WTC11 (cell line): ENCODE measurements around the gene SHROOM1. TPM values are rescaled to one million over a fixed set of nuclear protein-coding genes. Genes with fewer than 3 reads are reported as not detected.

Experiments
- ATAC-seq: fragments of 200-7000 bp; cut with Tn5 transposase; 2 replicates; pipeline ENCODE4 v1.10.0; 2021; ENCODE audit warnings: mild to moderate bottlenecking, moderate library complexity
- CTCF ChIA-PET: fragments of 300-600 bp; sonication (Branson Sonifier 250); formaldehyde crosslinking; loops from one replicate; lab custom pipeline; 2021; ENCODE audit warnings: antibody characterized with exemption; lab: Charles Lee
- POLR2A ChIA-PET: fragments of 350-600 bp; sonication (Branson Sonifier 250); formaldehyde crosslinking; loops from one replicate; lab custom pipeline; 2021; ENCODE audit warnings: antibody characterized with exemption; lab: Charles Lee
- DNase-seq: peaks from one replicate; pipeline ENCODE4 v3.0.0; 2021; ENCODE audit warnings: low spot score
- H3K27ac Mint-ChIP-seq: 2 replicates; pipeline ENCODE4 v1.8.0; 2021; ENCODE audit warnings: mixed read lengths
- H3K27me3 Mint-ChIP-seq: 2 replicates; pipeline ENCODE4 v1.8.0; 2021; ENCODE audit warnings: low read depth, mild to moderate bottlenecking, moderate library complexity, mixed read lengths
- H3K36me3 Mint-ChIP-seq: 2 replicates; pipeline ENCODE4 v1.8.0; 2021; ENCODE audit warnings: mixed read lengths
- H3K4me1 Mint-ChIP-seq: 2 replicates; pipeline ENCODE4 v1.8.0; 2022; ENCODE audit warnings: mixed read lengths
- H3K4me3 Mint-ChIP-seq: 2 replicates; pipeline ENCODE4 v1.8.0; 2021; ENCODE audit warnings: mild to moderate bottlenecking, moderate library complexity, mixed read lengths
- H3K9me3 Mint-ChIP-seq: 2 replicates; pipeline ENCODE4 v1.8.0; 2021; ENCODE audit warnings: mixed read lengths
- AR ChIP-seq: fragments of 250-450 bp; sonication (Bioruptor Pico); IDR thresholded peaks from 2 replicates; pipeline ENCODE4 v1.9.0; 2021; ENCODE audit warnings: mild to moderate bottlenecking
- CDX4 ChIP-seq: fragments of 250-450 bp; sonication (Bioruptor Pico); IDR thresholded peaks from 2 replicates; pipeline ENCODE4 v1.9.0; 2021; ENCODE audit warnings: moderate library complexity, mild to moderate bottlenecking, inconsistent platforms, borderline replicate concordance
- ETV6 ChIP-seq: sonication (generic); formaldehyde crosslinking; IDR thresholded peaks from 2 replicates; pipeline ENCODE4 v1.8.1; 2022; ENCODE audit warnings: mild to moderate bottlenecking, missing genetic modification reagents
- FOXK1 ChIP-seq: sonication (generic); formaldehyde crosslinking; IDR thresholded peaks from 2 replicates; pipeline ENCODE4 v1.8.0; 2022; ENCODE audit warnings: mild to moderate bottlenecking, moderate library complexity, missing genetic modification reagents
- FOXP4 ChIP-seq: sonication (generic); formaldehyde crosslinking; IDR thresholded peaks from 2 replicates; pipeline ENCODE4 v1.8.0; 2022; ENCODE audit warnings: mild to moderate bottlenecking, missing genetic modification reagents
- HMGA2 ChIP-seq: fragments of 250-450 bp; sonication (Bioruptor Pico); IDR thresholded peaks from 2 replicates; pipeline ENCODE4 v1.4.0; 2021; ENCODE audit warnings: mild to moderate bottlenecking, moderate library complexity
- JAZF1 ChIP-seq: fragments of 250-450 bp; sonication (Bioruptor Pico); IDR thresholded peaks from 2 replicates; pipeline ENCODE4 v1.9.0; 2021; ENCODE audit warnings: moderate library complexity, mild to moderate bottlenecking, inconsistent platforms
- MLX ChIP-seq: sonication (generic); formaldehyde crosslinking; IDR thresholded peaks from 2 replicates; pipeline ENCODE4 v1.8.1; 2023; ENCODE audit warnings: mild to moderate bottlenecking, missing genetic modification reagents, moderate library complexity
- MXD4 ChIP-seq: fragments of 250-450 bp; sonication (Bioruptor Pico); IDR thresholded peaks from 2 replicates; pipeline ENCODE4 v1.8.0; 2021; ENCODE audit warnings: mild to moderate bottlenecking, moderate library complexity, borderline replicate concordance
- NFATC4 ChIP-seq: fragments of 250-450 bp; sonication (Bioruptor Pico); IDR thresholded peaks from 2 replicates; pipeline ENCODE4 v1.9.0; 2021; ENCODE audit warnings: mild to moderate bottlenecking
- NR3C1 ChIP-seq: sonication (generic); formaldehyde crosslinking; conservative IDR thresholded peaks from 2 replicates; pipeline ENCODE4 v1.8.1; 2023; ENCODE audit warnings: low read depth, mild to moderate bottlenecking, missing genetic modification reagents
- SOX15 ChIP-seq: fragments of 250-450 bp; sonication (Bioruptor Pico); IDR thresholded peaks from 2 replicates; pipeline ENCODE4 v1.9.0; 2021; ENCODE audit warnings: mild to moderate bottlenecking
- TEAD4 ChIP-seq: sonication (generic); formaldehyde crosslinking; IDR thresholded peaks from 2 replicates; pipeline ENCODE4 v1.8.0; 2022; ENCODE audit warnings: mild to moderate bottlenecking, missing genetic modification reagents
- ZMAT4 ChIP-seq: fragments of 250-450 bp; sonication (Bioruptor Pico); IDR thresholded peaks from 2 replicates; pipeline ENCODE4 v1.9.0; 2021; ENCODE audit warnings: mild to moderate bottlenecking
- ZNF219 ChIP-seq: sonication (generic); formaldehyde crosslinking; IDR thresholded peaks from 2 replicates; pipeline ENCODE4 v1.8.0; 2023; ENCODE audit warnings: missing genetic modification reagents, mild to moderate bottlenecking, borderline replicate concordance
- ZNF263 ChIP-seq: sonication (generic); formaldehyde crosslinking; IDR thresholded peaks from 2 replicates; pipeline ENCODE4 v1.8.1; 2022; ENCODE audit warnings: low read depth, mild to moderate bottlenecking, moderate library complexity, missing genetic modification reagents
- ZNF281 ChIP-seq: sonication (generic); formaldehyde crosslinking; IDR thresholded peaks from 2 replicates; pipeline ENCODE4 v1.8.0; 2023; ENCODE audit warnings: mild to moderate bottlenecking, missing genetic modification reagents
- ZNF317 ChIP-seq: sonication (generic); formaldehyde crosslinking; IDR thresholded peaks from 2 replicates; pipeline ENCODE4 v1.8.1; 2023; ENCODE audit warnings: low read depth, mild to moderate bottlenecking, moderate library complexity, missing genetic modification reagents, borderline replicate concordance
- ZNF416 ChIP-seq: fragments of 250-450 bp; sonication (Bioruptor Pico); IDR thresholded peaks from 2 replicates; pipeline ENCODE4 v1.9.0; 2021; ENCODE audit warnings: mild to moderate bottlenecking, inconsistent platforms
- ZNF671 ChIP-seq: fragments of 250-450 bp; sonication (Bioruptor Pico); IDR thresholded peaks from 2 replicates; pipeline ENCODE4 v1.8.0; 2021; ENCODE audit warnings: mild to moderate bottlenecking
- ZSCAN18 ChIP-seq: fragments of 250-450 bp; sonication (Bioruptor Pico); IDR thresholded peaks from 2 replicates; pipeline ENCODE4 v2.1.2; 2022; ENCODE audit warnings: mild to moderate bottlenecking, moderate library complexity
- total RNA-seq: library from RNA; stranded (reverse); gene quantifications from 3 replicates; pipeline ENCODE4 v1.2.3, GENCODE V29; 2021

The SHROOM1 gene
- total RNA-seq, 1 experiment from 2014 or later, result 8.1 TPM

- peaks cover 82% of the 10 kb centered on the region for H3K27me3 Mint-ChIP-seq
- CTCF ChIA-PET, result interaction anchor here (0.5 to 4.3 kb wide), 7 partner anchors 9 to 151 kb away, joined by 3 to 40 read pairs (median 5); partner anchors contain the start of genes CCNI2 and SOWAHA
Measured at GRCh38 chr5:132827943-132828673, 2.3 kb downstream of the SHROOM1 start.

GRCh38 chr5:132826424-132827082, 3.9 kb downstream of the SHROOM1 start:
- Mint-ChIP-seq H3K27me3 (peaks cover 74% of the 10 kb centered on the region), H3K4me1 (peaks cover 18% of the 10 kb centered on the region), H3K36me3 (no peaks in the 10 kb centered on the region), H3K27ac (no peak overlapping the region), H3K9me3 (no peaks in the 10 kb centered on the region), H3K4me3 (peak overlapping the region; percentile 52)
- DNase-seq (no peak), ATAC-seq (no peak)
- ChIA-PET POLR2A (interaction anchor here (0.6 to 1.6 kb wide), 4 partner anchors 14 to 57 kb away, joined by 3 to 13 read pairs (median 3); partner anchors contain the start of genes GDF9, SOWAHA and UQCRQ), CTCF (interaction anchor here (0.7 to 3.7 kb wide), 12 partner anchors 9 to 300 kb away, joined by 3 to 26 read pairs (median 4); partner anchors contain the start of genes CCNI2, GDF9, SOWAHA and UQCRQ)
- TF ChIP-seq MLX (no peak), ZNF671 (CRISPR knock-in tag) (no peak), ZNF263 (CRISPR knock-in tag) (no peak), ZNF281 (CRISPR knock-in tag) (no peak), JAZF1 (CRISPR knock-in tag) (no peak), FOXP4 (no peak), SOX15 (CRISPR knock-in tag) (no peak)

More at GRCh38 chr5:132827943-132828673, 2.3 kb downstream of the SHROOM1 start:
- POLR2A ChIA-PET, result interaction anchor here (1.0 to 1.5 kb wide), 2 partner anchors 38 to 71 kb away, joined by 3 to 6 read pairs; partner anchors contain the start of genes GDF9 and UQCRQ
- DNase-seq (no peak), ATAC-seq (no peak)
- Mint-ChIP-seq H3K9me3 (no peaks in the 10 kb centered on the region), H3K27ac (no peak overlapping the region), H3K4me1 (peaks cover 18% of the 10 kb centered on the region), H3K4me3 (no peak overlapping the region), H3K36me3 (no peaks in the 10 kb centered on the region)
- no peak for TF ChIP-seq HMGA2 (CRISPR knock-in tag)
- TF ChIP-seq CDX4 (CRISPR knock-in tag), result no peak
- no peak for TF ChIP-seq ZNF219 (CRISPR knock-in tag)
- TF ChIP-seq ETV6 (CRISPR knock-in tag), result no peak
- TF ChIP-seq FOXK1, result no peak
- TF ChIP-seq ZNF671 (CRISPR knock-in tag), result no peak
- TF ChIP-seq SOX15 (CRISPR knock-in tag), result no peak
- no peak for TF ChIP-seq MXD4
- TF ChIP-seq AR (CRISPR knock-in tag), result no peak
- TF ChIP-seq TEAD4 (CRISPR knock-in tag), result no peak
- TF ChIP-seq ZSCAN18, result no peak
- no peak for TF ChIP-seq ZMAT4 (CRISPR knock-in tag)
- TF ChIP-seq NFATC4, result no peak
- TF ChIP-seq ZNF416 (CRISPR knock-in tag), result no peak
- TF ChIP-seq ZNF317 (CRISPR knock-in tag), result no peak
- TF ChIP-seq NR3C1 (CRISPR knock-in tag), result no peak
